ENCODE results near the gene MUTYH.

GRCh38 chr1:45305231-45305630 is 35.0 kb downstream of the MUTYH start:
- TF ChIP-seq POLR2AphosphoS5 (IDR thresholded peaks at IDR 0.05), result no peak
- TF ChIP-seq, protein P1, sequence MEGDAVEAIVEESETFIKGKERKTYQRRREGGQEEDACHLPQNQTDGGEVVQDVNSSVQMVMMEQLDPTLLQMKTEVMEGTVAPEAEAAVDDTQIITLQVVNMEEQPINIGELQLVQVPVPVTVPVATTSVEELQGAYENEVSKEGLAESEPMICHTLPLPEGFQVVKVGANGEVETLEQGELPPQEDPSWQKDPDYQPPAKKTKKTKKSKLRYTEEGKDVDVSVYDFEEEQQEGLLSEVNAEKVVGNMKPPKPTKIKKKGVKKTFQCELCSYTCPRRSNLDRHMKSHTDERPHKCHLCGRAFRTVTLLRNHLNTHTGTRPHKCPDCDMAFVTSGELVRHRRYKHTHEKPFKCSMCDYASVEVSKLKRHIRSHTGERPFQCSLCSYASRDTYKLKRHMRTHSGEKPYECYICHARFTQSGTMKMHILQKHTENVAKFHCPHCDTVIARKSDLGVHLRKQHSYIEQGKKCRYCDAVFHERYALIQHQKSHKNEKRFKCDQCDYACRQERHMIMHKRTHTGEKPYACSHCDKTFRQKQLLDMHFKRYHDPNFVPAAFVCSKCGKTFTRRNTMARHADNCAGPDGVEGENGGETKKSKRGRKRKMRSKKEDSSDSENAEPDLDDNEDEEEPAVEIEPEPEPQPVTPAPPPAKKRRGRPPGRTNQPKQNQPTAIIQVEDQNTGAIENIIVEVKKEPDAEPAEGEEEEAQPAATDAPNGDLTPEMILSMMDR (IDR thresholded peaks at IDR 0.05), result no peak
- no peak for TF ChIP-seq POLR2A (IDR thresholded peaks at IDR 0.05)
